PC-9 (cell line): Measurements from ENCODE around the gene MOB3B. TPM values are rescaled to one million over a fixed set of nuclear protein-coding genes. Genes with fewer than 3 reads are reported as not detected.

Source experiments
- BruUV-seq: library from RNA; stranded (reverse); fragments of 400-500 nt; replicated peaks from 2 replicates; lab custom pipeline; 2021; lab: Mats Ljungman, UMichigan
- CTCF ChIA-PET: fragments of 300-600 bp; sonication (Branson Sonifier 250); formaldehyde crosslinking; loops from one replicate; lab custom pipeline; 2022; ENCODE audit warnings: antibody characterized with exemption; lab: Charles Lee
- POLR2A ChIA-PET: fragments of 300-600 bp; sonication (Branson Sonifier 250); formaldehyde crosslinking; loops from one replicate; lab custom pipeline; 2022; ENCODE audit warnings: antibody characterized with exemption; ENCODE audit not compliant: unreplicated experiment; lab: Charles Lee
- DNase-seq, 2 experiments: peaks; one replicate each; pipeline versions ENCODE4 v3.0.0 to v3.0.0-alpha.2; 2015 to 2022; ENCODE audit warnings: mixed read lengths in 1 of 2
- H2AFZ ChIP-seq: fragments of 200-600 bp; sonication (generic); 2 replicates; pipeline ENCODE4 v1.8.1; 2017; ENCODE audit warnings: antibody characterized with exemption
- H3F3A ChIP-seq: fragments of 200-600 bp; sonication (generic); 2 replicates; pipeline ENCODE4 v1.8.1; 2017; ENCODE audit warnings: antibody characterized with exemption, mild to moderate bottlenecking, low read depth; ENCODE audit not compliant: insufficient read depth
- H3K27ac ChIP-seq: fragments of 200-600 bp; sonication (generic); 2 replicates; pipeline ENCODE4 v1.6.1; 2016; ENCODE audit warnings: mixed run types
- H3K27me3 ChIP-seq: fragments of 200-600 bp; sonication (generic); 2 replicates; pipeline ENCODE4 v1.6.1; 2016; ENCODE audit warnings: low read depth, mixed run types; ENCODE audit not compliant: insufficient read depth
- H3K36me3 ChIP-seq: fragments of 200-600 bp; sonication (generic); 2 replicates; pipeline ENCODE4 v1.6.1; 2016; ENCODE audit warnings: low read depth, mixed run types
- H3K4me1 ChIP-seq: fragments of 200-600 bp; sonication (generic); replicated peaks from 2 replicates; pipeline ENCODE4 v1.6.1; 2016; ENCODE audit warnings: mixed run types; ENCODE audit not compliant: insufficient read depth
- H3K4me2 ChIP-seq: fragments of 200-600 bp; sonication (generic); 2 replicates; pipeline ENCODE4 v1.6.1; 2017; ENCODE audit warnings: mixed run types
- H3K4me3 ChIP-seq: fragments of 200-600 bp; sonication (generic); 2 replicates; pipeline ENCODE4 v1.6.1; 2016; ENCODE audit warnings: mixed run types
- H3K79me2 ChIP-seq: fragments of 200-600 bp; sonication (generic); 2 replicates; pipeline ENCODE4 v1.6.1; 2017; ENCODE audit warnings: low read depth, mixed run types
- H3K9me2 ChIP-seq: fragments of 200-600 bp; sonication (generic); 2 replicates; pipeline ENCODE4 v1.8.1; 2017; ENCODE audit warnings: mild to moderate bottlenecking; ENCODE audit not compliant: insufficient read depth
- H3K9me3 ChIP-seq: fragments of 200-600 bp; sonication (generic); 2 replicates; pipeline ENCODE4 v1.8.1; 2016; ENCODE audit warnings: low read depth; ENCODE audit not compliant: insufficient read depth
- H4K20me1 ChIP-seq: fragments of 200-600 bp; sonication (generic); 2 replicates; pipeline ENCODE4 v1.8.1; 2017; ENCODE audit not compliant: insufficient read depth
- CTCF ChIP-seq: fragments of 200-600 bp; sonication (generic); conservative IDR thresholded peaks from 2 replicates; pipeline ENCODE4 v1.6.1; 2017; ENCODE audit warnings: mixed run types, antibody characterized with exemption, mild to moderate bottlenecking, moderate library complexity
- EZH2 ChIP-seq: fragments of 200-600 bp; sonication (generic); IDR thresholded peaks from 2 replicates; pipeline ENCODE4 v1.8.0; 2017; ENCODE audit warnings: antibody characterized with exemption, low read depth
- intact Hi-C: fragments of 100-400 bp; cut with micrococcal nuclease; formaldehyde crosslinking; loops from one replicate; pipeline ENCODE4 v1.10.0; 2022; ENCODE audit not compliant: unreplicated experiment
- total RNA-seq: library from RNA; stranded (reverse); gene quantifications from 2 replicates; pipeline ENCODE4 v1.2.3, GENCODE V29; 2021

Gene MOB3B
- total RNA-seq, 1 experiment from 2014 or later: 4.4 TPM

- TF ChIP-seq EZH2 (no peak), CTCF (no peak)
- DNase-seq: no peak
- Histone ChIP-seq H3K27ac (no peak overlapping the region), H3K9me3 (no peaks in the 10 kb centered on the region), H2AFZ (no peak overlapping the region), H3K4me2 (no peak overlapping the region), H3K27me3 (no peaks in the 10 kb centered on the region), H4K20me1 (no peaks in the 10 kb centered on the region), H3K4me3 (no peak overlapping the region), H3K4me1 (no peaks in the 10 kb centered on the region), H3K79me2 (no peaks in the 10 kb centered on the region), H3K36me3 (no peaks in the 10 kb centered on the region), H3K9me2 (no peaks in the 10 kb centered on the region), H3F3A (no peaks in the 10 kb centered on the region)
- POLR2A ChIA-PET: interaction anchor here (0.6 kb wide), 1 partner anchor 527 kb away, joined by 4 read pairs; no protein-coding TSS in a partner anchor
- CTCF ChIA-PET: no interaction called here
- intact Hi-C loops: no loop called here
- no TSS peak for BruUV-seq
Measured at GRCh38 chr9:27387722-27388121, 141.9 kb downstream of the MOB3B start.

- ChIA-PET POLR2A (no interaction called here), CTCF (no interaction called here)
- BruUV-seq: no TSS peak
- no peak overlapping the region for H3K27ac ChIP-seq
- H3K4me1 ChIP-seq: no peaks in the 10 kb centered on the region
- no peaks in the 10 kb centered on the region for H3K9me2 ChIP-seq
- TF ChIP-seq CTCF (no peak), EZH2 (no peak)
- H3K4me2 ChIP-seq: no peak overlapping the region
- no peaks in the 10 kb centered on the region for H3K9me3 ChIP-seq
- no peaks in the 10 kb centered on the region for H3K36me3 ChIP-seq
- H3K4me3 ChIP-seq: no peak overlapping the region
- no peaks in the 10 kb centered on the region for H3F3A ChIP-seq
- H4K20me1 ChIP-seq: no peaks in the 10 kb centered on the region
- no peaks in the 10 kb centered on the region for H3K27me3 ChIP-seq
- no peak for DNase-seq
- no peak overlapping the region for H2AFZ ChIP-seq
- H3K79me2 ChIP-seq: no peaks in the 10 kb centered on the region
- intact Hi-C loops: no loop called here
Measured at GRCh38 chr9:27386571-27387091, 143.0 kb downstream of the MOB3B start.

GRCh38 chr9:27385606-27386322 is 143.8 kb downstream of the MOB3B start:
- Histone ChIP-seq H3K4me1 (no peaks in the 10 kb centered on the region), H4K20me1 (no peaks in the 10 kb centered on the region), H3K27me3 (no peaks in the 10 kb centered on the region), H3K36me3 (no peaks in the 10 kb centered on the region), H3K79me2 (no peaks in the 10 kb centered on the region), H3K4me3 (no peak overlapping the region), H3K27ac (no peak overlapping the region), H3F3A (no peaks in the 10 kb centered on the region), H3K4me2 (no peak overlapping the region), H2AFZ (no peak overlapping the region), H3K9me2 (no peaks in the 10 kb centered on the region), H3K9me3 (no peaks in the 10 kb centered on the region)
- no TSS peak for BruUV-seq
- intact Hi-C loops: no loop called here
- no peak for DNase-seq
- ChIA-PET CTCF (no interaction called here), POLR2A (interaction anchor here (0.5 to 0.7 kb wide), 2 partner anchors 102 to 506 kb away, joined by 3 to 5 read pairs; no protein-coding TSS in a partner anchor)
- TF ChIP-seq EZH2 (no peak), CTCF (no peak)
